Peyer's patch (tissue), 4 donors: ENCODE results near the gene PCSK5. TPM values are rescaled to one million over a fixed set of nuclear protein-coding genes. Genes with fewer than 3 reads are reported as not detected.

Experiments
- DNase-seq, 3 donors: peaks; one replicate each; pipeline ENCODE4 v3.0.0-alpha.2; 2017 to 2019
- H3K27ac ChIP-seq, 4 donors: fragments of 200-600 bp; sonication (generic); one replicate each; pipeline ENCODE4 v1.5.1; 2016 to 2019
- H3K27me3 ChIP-seq, 2 donors: fragments of 200-600 bp; sonication (generic); one replicate each; pipeline ENCODE4 v1.5.1; 2019
- H3K36me3 ChIP-seq, 3 donors: fragments of 200-600 bp; sonication (generic); one replicate each; pipeline ENCODE4 v1.5.1; 2016 to 2019
- H3K4me1 ChIP-seq, 4 donors: fragments of 200-600 bp; sonication (generic); one replicate each; pipeline ENCODE4 v1.5.1; 2016 to 2019
- H3K4me3 ChIP-seq, 4 donors: fragments of 200-600 bp; sonication (generic); 1 replicate in 3 of 4; 2 replicates in 1 of 4; pipeline ENCODE4 v1.5.1; 2016 to 2019; ENCODE audit warnings: mild to moderate bottlenecking in 1 of 4
- H3K9me3 ChIP-seq, 4 donors: fragments of 200-600 bp; sonication (generic); one replicate each; pipeline ENCODE4 v1.5.1; 2016 to 2019; ENCODE audit warnings: mild to moderate bottlenecking in 1 of 4
- POLR2A ChIP-seq, 2 donors: fragments of 450-650 bp; IDR thresholded peaks; one replicate each; pipeline ENCODE4 v1.5.1; 2017; ENCODE audit warnings: antibody characterized with exemption in 2 of 2, mild to moderate bottlenecking in 2 of 2, moderate library complexity in 2 of 2
- total RNA-seq, 4 donors: library from RNA; depleted of rRNA; stranded (reverse); fragments of >200 nt; gene quantifications; one replicate each; pipeline ENCODE4 v1.1.0, GENCODE V29; 2016
- TF ChIP-seq, protein P1 (sequence below), 6 experiments: fragments of 450-650 bp in 4 of 6; fragments of 200-600 bp in 2 of 6; sonication (generic) in 1 of 6; IDR thresholded peaks; one replicate each; pipeline ENCODE4 v1.5.1; 2017 to 2019; ENCODE audit warnings: antibody characterized with exemption in 6 of 6, mild to moderate bottlenecking in 3 of 6, moderate library complexity in 1 of 6

PCSK5 gene
- total RNA-seq, 4 donors from 2014 or later, result 77.6 to 488 (median 411) TPM

- TF ChIP-seq, protein P1, sequence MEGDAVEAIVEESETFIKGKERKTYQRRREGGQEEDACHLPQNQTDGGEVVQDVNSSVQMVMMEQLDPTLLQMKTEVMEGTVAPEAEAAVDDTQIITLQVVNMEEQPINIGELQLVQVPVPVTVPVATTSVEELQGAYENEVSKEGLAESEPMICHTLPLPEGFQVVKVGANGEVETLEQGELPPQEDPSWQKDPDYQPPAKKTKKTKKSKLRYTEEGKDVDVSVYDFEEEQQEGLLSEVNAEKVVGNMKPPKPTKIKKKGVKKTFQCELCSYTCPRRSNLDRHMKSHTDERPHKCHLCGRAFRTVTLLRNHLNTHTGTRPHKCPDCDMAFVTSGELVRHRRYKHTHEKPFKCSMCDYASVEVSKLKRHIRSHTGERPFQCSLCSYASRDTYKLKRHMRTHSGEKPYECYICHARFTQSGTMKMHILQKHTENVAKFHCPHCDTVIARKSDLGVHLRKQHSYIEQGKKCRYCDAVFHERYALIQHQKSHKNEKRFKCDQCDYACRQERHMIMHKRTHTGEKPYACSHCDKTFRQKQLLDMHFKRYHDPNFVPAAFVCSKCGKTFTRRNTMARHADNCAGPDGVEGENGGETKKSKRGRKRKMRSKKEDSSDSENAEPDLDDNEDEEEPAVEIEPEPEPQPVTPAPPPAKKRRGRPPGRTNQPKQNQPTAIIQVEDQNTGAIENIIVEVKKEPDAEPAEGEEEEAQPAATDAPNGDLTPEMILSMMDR (IDR thresholded peaks at IDR 0.05), result no peak
- TF ChIP-seq POLR2A (IDR thresholded peaks at IDR 0.05), result no peak
- Histone ChIP-seq H3K4me3 (no peak overlapping the region), H3K27me3 (no peaks in the 10 kb centered on the region), H3K36me3 (peaks cover 0 to 6% (median 0%) of the 10 kb centered on the region in 3 donors), H3K4me1 (peaks cover 0 to 17% (median 6%) of the 10 kb centered on the region in 4 donors), H3K27ac (no peak overlapping the region), H3K9me3 (no peaks in the 10 kb centered on the region)
- DNase-seq, result no peak
These were observed 111.0 kb downstream of the PCSK5 start for GRCh38 chr9:76001459-76001858.

DNA sequence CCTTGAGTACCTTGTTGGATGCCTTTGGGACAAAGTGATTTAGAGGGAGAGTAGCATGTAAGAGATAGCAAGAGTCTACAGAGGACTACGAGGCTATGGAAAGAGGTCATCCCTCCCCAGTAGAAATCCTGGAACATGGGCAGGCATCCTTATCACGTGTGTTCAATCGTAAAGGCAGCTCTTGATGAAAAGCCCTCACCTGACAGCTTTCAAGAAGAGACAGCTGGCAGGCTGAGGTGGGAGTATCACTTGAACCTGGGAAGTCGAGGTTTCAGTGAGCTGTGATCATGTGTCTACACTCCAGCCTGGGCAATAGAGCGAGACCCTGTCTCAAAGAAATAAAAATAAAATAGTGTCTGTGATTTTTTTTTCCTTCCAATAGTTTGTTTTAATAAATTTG is 112.6 kb downstream of the PCSK5 start:
- no peak for DNase-seq
- TF ChIP-seq, protein P1 (IDR thresholded peaks at IDR 0.05), result no peak
- TF ChIP-seq POLR2A (IDR thresholded peaks at IDR 0.05), result no peak
- no peak overlapping the region for H3K4me3 ChIP-seq
- H3K9me3 ChIP-seq, result no peaks in the 10 kb centered on the region
- peaks cover 0 to 6% (median 0%) of the 10 kb centered on the region in 3 donors for H3K36me3 ChIP-seq
- H3K27me3 ChIP-seq, result no peaks in the 10 kb centered on the region
- no peak overlapping the region for H3K27ac ChIP-seq
- H3K4me1 ChIP-seq, result peaks cover 0 to 5% (median 1%) of the 10 kb centered on the region in 4 donors

GRCh38 chr9:76004526-76004925 is 114.1 kb downstream of the PCSK5 start:
- Histone ChIP-seq H3K27ac (no peak overlapping the region), H3K9me3 (no peaks in the 10 kb centered on the region), H3K27me3 (no peaks in the 10 kb centered on the region), H3K36me3 (peaks cover 0 to 6% (median 0%) of the 10 kb centered on the region in 3 donors), H3K4me1 (no peaks in the 10 kb centered on the region), H3K4me3 (no peak overlapping the region)
- no peak for DNase-seq
- TF ChIP-seq, protein P1 (IDR thresholded peaks at IDR 0.05), result no peak
- no peak for TF ChIP-seq POLR2A (IDR thresholded peaks at IDR 0.05)

DNA sequence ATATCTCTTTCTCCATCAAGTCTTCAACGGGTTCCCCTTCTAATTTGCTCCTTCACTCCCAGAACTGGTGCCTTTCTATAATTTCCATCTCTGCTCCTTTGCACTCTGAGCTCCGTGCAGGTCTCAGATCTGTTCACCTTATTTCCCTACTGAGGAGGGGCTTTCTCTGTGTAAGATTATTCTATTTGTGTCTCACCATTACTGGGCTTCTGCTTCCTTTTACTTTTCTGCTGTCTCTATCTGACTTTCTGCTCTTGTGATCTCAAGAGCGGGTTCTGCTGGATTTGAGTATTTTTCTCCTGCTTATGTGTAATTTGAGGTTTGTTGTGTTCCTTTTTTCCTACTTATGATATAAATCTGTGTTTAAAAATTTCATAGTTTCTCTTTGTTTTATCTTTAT is 117.5 kb downstream of the PCSK5 start:
- H3K4me3 ChIP-seq, result no peak overlapping the region
- H3K9me3 ChIP-seq, result no peaks in the 10 kb centered on the region
- no peak overlapping the region for H3K27ac ChIP-seq
- no peak for DNase-seq
- TF ChIP-seq, protein P1 (IDR thresholded peaks at IDR 0.05), result no peak
- TF ChIP-seq POLR2A (IDR thresholded peaks at IDR 0.05), result no peak
- H3K4me1 ChIP-seq, result peaks cover 0 to 9% (median 0%) of the 10 kb centered on the region in 4 donors
- no peaks in the 10 kb centered on the region for H3K27me3 ChIP-seq
- H3K36me3 ChIP-seq, result peaks cover 0 to 2% (median 0%) of the 10 kb centered on the region in 3 donors

DNA sequence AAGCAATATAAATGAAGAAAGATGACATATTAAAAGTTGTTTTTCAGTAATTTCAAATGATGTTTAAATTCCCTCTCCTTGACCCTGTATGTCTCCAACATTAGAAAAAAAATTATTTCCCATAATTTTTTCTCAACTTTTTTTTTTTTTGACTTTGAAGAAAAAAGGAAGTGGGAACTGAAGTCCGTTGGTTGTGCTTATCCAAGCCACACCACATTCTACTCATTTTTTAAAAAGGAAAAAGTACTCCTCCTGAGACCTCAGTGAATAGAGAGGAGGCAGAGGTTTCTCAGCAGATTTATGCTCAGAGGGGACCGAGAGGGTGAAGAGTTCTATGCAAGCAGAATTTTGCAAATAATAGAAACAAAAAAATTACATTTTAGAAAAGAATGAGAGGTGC is 123.3 kb downstream of the PCSK5 start:
- Histone ChIP-seq H3K36me3 (no peaks in the 10 kb centered on the region), H3K4me3 (no peak overlapping the region), H3K9me3 (no peaks in the 10 kb centered on the region), H3K27me3 (no peaks in the 10 kb centered on the region), H3K27ac (no peak overlapping the region), H3K4me1 (peaks cover 0 to 18% (median 0%) of the 10 kb centered on the region in 4 donors)
- TF ChIP-seq, protein P1 (IDR thresholded peaks at IDR 0.05), result no peak
- no peak for TF ChIP-seq POLR2A (IDR thresholded peaks at IDR 0.05)
- no peak for DNase-seq

GRCh38 chr9:76018235-76018634 is 127.8 kb downstream of the PCSK5 start:
- no peaks in the 10 kb centered on the region for H3K36me3 ChIP-seq
- no peaks in the 10 kb centered on the region for H3K9me3 ChIP-seq
- no peak overlapping the region for H3K4me3 ChIP-seq
- TF ChIP-seq POLR2A (IDR thresholded peaks at IDR 0.05), result no peak
- TF ChIP-seq, protein P1 (IDR thresholded peaks at IDR 0.05), result no peak
- H3K4me1 ChIP-seq, result peaks cover 0 to 13% (median 0%) of the 10 kb centered on the region in 4 donors
- no peaks in the 10 kb centered on the region for H3K27me3 ChIP-seq
- H3K27ac ChIP-seq, result peak overlapping the region in 1 of 4 donors; percentile 44
- peak in 2 of 3 donors; percentile 47 to 67 for DNase-seq
